HG03196 (cell line): ENCODE measurements around the gene PSMC3.
A peak's percentile ranks its signal among the peaks of the same experiment; 100 is the strongest.

Experiments used
- ATAC-seq: cut with Tn5 transposase; IDR thresholded peaks from one replicate; pipeline ENCODE4 v1.9.1; 2021; ENCODE audit not compliant: unreplicated experiment

Gene PSMC3

GRCh38 chr11:47413908-47414684 lies 12.1 kb downstream of the PSMC3 start:
- ATAC-seq: no peak

GRCh38 chr11:47413351-47413750 lies 12.9 kb downstream of the PSMC3 start:
- no peak for ATAC-seq

- ATAC-seq: no peak
Measured at GRCh38 chr11:47411884-47412746, 14.1 kb downstream of the PSMC3 start.

- no peak for ATAC-seq
Measured at GRCh38 chr11:47410370-47411264, 15.6 kb downstream of the PSMC3 start.

- no peak for ATAC-seq
Measured at GRCh38 chr11:47409440-47410369, 16.5 kb downstream of the PSMC3 start.

- ATAC-seq: peak; percentile 1
Measured at GRCh38 chr11:47408598-47409439, 17.4 kb downstream of the PSMC3 start.

GRCh38 chr11:47407746-47408590 lies 18.3 kb downstream of the PSMC3 start, which contains the start of gene SLC39A13:
Gene SLC39A13, plus strand, starts transcription at chr11:47408590. Its CDS starts 1,505 bp downstream, at chr11:47410095.
- peak; percentile 85 for ATAC-seq

GRCh38 chr11:47406896-47407745 lies 19.1 kb downstream of the PSMC3 start:
- ATAC-seq: no peak

- no peak for ATAC-seq
Measured at GRCh38 chr11:47403571-47403970, 22.7 kb downstream of the PSMC3 start.

- no peak for ATAC-seq
Measured at GRCh38 chr11:47403135-47403534, 23.1 kb downstream of the PSMC3 start.

GRCh38 chr11:47400768-47401279 lies 25.4 kb downstream of the PSMC3 start:
- peak; percentile 82 for ATAC-seq

- peak; percentile 34 for ATAC-seq
Measured at GRCh38 chr11:47399860-47400767, 26.1 kb downstream of the PSMC3 start.

GRCh38 chr11:47398551-47398950 lies 27.7 kb downstream of the PSMC3 start:
- no peak for ATAC-seq

- ATAC-seq: no peak
Measured at GRCh38 chr11:47398011-47398410, 28.2 kb downstream of the PSMC3 start.

GRCh38 chr11:47396049-47396320 lies 30.3 kb downstream of the PSMC3 start:
- ATAC-seq: no peak
